Measurements from ENCODE around the gene RAMP3. TPM values are rescaled to one million over a fixed set of nuclear protein-coding genes. Genes with fewer than 3 reads are reported as not detected.
"Not testable (repeated sequence)": the region's sequence is repeated elsewhere in the genome, so short reads cannot be mapped to it uniquely, and the experiment has no call there.

Gene RAMP3
- 8.2 TPM for polyA plus RNA-seq (ENCODE audit: insufficient read length)
- long read RNA-seq, donor 1, transcript RAMP3-201 (3 exons, 1,323 nt): major isoform, 14 of 14 reads
- long read RNA-seq, donor 1, partial matches to known transcripts: 0 of 14 reads
- long read RNA-seq, donor 1, other reads (novel, unspliced or antisense): 0 of 14 reads
- long read RNA-seq, donor 2, transcript RAMP3-201 (3 exons, 1,323 nt): major isoform, 5 of 5 reads
- long read RNA-seq, donor 2, partial matches to known transcripts: 0 of 5 reads
- long read RNA-seq, donor 2, other reads (novel, unspliced or antisense): 0 of 5 reads
- long read RNA-seq, donor 3, transcript RAMP3-201 (3 exons, 1,323 nt): major isoform, 8 of 8 reads
- long read RNA-seq, donor 3, partial matches to known transcripts: 0 of 8 reads
- long read RNA-seq, donor 3, other reads (novel, unspliced or antisense): 0 of 8 reads
- long read RNA-seq, donor 4, partial matches to known transcripts: 0 of 1 reads
- long read RNA-seq, donor 4, other reads (novel, unspliced or antisense): 0 of 1 reads
- long read RNA-seq, donor 5, transcript RAMP3-201 (3 exons, 1,323 nt): major isoform, 9 of 9 reads
- long read RNA-seq, donor 5, partial matches to known transcripts: 0 of 9 reads
- long read RNA-seq, donor 5, other reads (novel, unspliced or antisense): 0 of 9 reads
- long read RNA-seq, donor 6, transcript RAMP3-201 (3 exons, 1,323 nt): major isoform, 11 of 11 reads
- long read RNA-seq, donor 6, partial matches to known transcripts: 0 of 11 reads
- long read RNA-seq, donor 6, other reads (novel, unspliced or antisense): 0 of 11 reads
- long read RNA-seq, donor 7, transcript RAMP3-201 (3 exons, 1,323 nt): major isoform, 10 of 10 reads
- long read RNA-seq, donor 7, partial matches to known transcripts: 0 of 10 reads
- long read RNA-seq, donor 7, other reads (novel, unspliced or antisense): 0 of 10 reads
- long read RNA-seq, donor 8, transcript RAMP3-201 (3 exons, 1,323 nt): major isoform, 5 of 5 reads
- long read RNA-seq, donor 8, partial matches to known transcripts: 0 of 5 reads
- long read RNA-seq, donor 8, other reads (novel, unspliced or antisense): 0 of 5 reads

- no peak for DNase-seq
Measured at GRCh38 chr7:45157653-45158401, at the start of gene RAMP3. RAMP3 (plus strand) TSS chr7:45157791; CDS start chr7:45157829, 38 bp downstream.

GRCh38 chr7:45108863-45109262 lies 48.7 kb upstream of the RAMP3 start:
- DNase-seq: no peak

GRCh38 chr7:45111298-45112223 lies 46.0 kb upstream of the RAMP3 start, which contains the start of gene TBRG4:
TBRG4 (minus strand) TSS chr7:45111697; CDS start chr7:45109237, 2,460 bp downstream.
- DNase-seq: peak; percentile 96

- DNase-seq: no peak
Measured at GRCh38 chr7:45112648-45113047, 44.9 kb upstream of the RAMP3 start.

- DNase-seq: not testable (repeated sequence)
Measured at GRCh38 chr7:45114257-45114656, 43.3 kb upstream of the RAMP3 start.

GRCh38 chr7:45114926-45115325 lies 42.7 kb upstream of the RAMP3 start:
- no peak for DNase-seq

GRCh38 chr7:45116048-45116447 lies 41.5 kb upstream of the RAMP3 start:
- DNase-seq: no peak

GRCh38 chr7:45117582-45117981 lies 40.0 kb upstream of the RAMP3 start:
- DNase-seq: no peak

GRCh38 chr7:45118292-45118691 lies 39.3 kb upstream of the RAMP3 start:
- no peak for DNase-seq

GRCh38 chr7:45118889-45119331 lies 38.7 kb upstream of the RAMP3 start:
- no peak for DNase-seq

- no peak for DNase-seq
Measured at GRCh38 chr7:45119550-45119949, 38.0 kb upstream of the RAMP3 start.

- DNase-seq: no peak
Measured at GRCh38 chr7:45122975-45123860, 34.4 kb upstream of the RAMP3 start.

GRCh38 chr7:45123913-45124710 lies 33.5 kb upstream of the RAMP3 start:
- no peak for DNase-seq

- DNase-seq: no peak
Measured at GRCh38 chr7:45125193-45125904, 32.2 kb upstream of the RAMP3 start.

GRCh38 chr7:45126201-45126600 lies 31.4 kb upstream of the RAMP3 start:
- no peak for DNase-seq

- DNase-seq: no peak
Measured at GRCh38 chr7:45126920-45127319, 30.7 kb upstream of the RAMP3 start.

GRCh38 chr7:45129181-45129800 lies 28.3 kb upstream of the RAMP3 start:
- DNase-seq: no peak
